AG09309 (cell line): Measurements from ENCODE around the gene YKT6.
A peak's percentile ranks its signal among the peaks of the same experiment; 100 is the strongest.

ENCODE experiments used
- DNase-seq: peaks from one replicate; pipeline ENCODE4 v3.0.0-alpha.2; 2010; ENCODE audit warnings: low read depth
- H3K4me3 ChIP-seq: 2 replicates; pipeline ENCODE4 v1.5.1; 2011; ENCODE audit warnings: mild to moderate bottlenecking, low read depth, low read length, moderate library complexity; ENCODE audit not compliant: control insufficient read depth
- TF ChIP-seq, protein P1 (sequence below): IDR thresholded peaks from 2 replicates; pipeline ENCODE4 v1.5.1; 2011; ENCODE audit warnings: mild to moderate bottlenecking, low read depth, low read length, inconsistent platforms; ENCODE audit not compliant: insufficient read depth, control insufficient read depth; ENCODE audit errors: missing control alignments

The YKT6 gene

DNA sequence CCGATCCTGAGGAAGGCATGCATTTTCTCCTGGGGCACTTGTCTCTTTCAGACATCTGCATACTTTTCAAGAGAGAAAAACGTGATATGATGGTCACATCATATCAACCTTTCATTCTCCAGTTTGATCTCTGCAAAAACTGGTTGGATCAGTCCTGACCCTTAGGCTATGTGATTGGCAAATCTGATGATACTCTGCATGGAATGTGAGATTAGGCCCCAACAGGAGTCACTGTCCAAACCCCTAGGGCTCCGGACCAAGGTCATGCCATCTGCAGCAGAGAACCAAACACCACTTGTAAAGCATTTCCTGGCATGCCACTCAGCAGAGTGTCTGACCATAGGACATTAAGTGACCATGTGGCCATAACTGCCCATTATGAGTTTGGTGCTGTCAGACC, 20.1 kb upstream of the YKT6 start:
- no peak overlapping the region for H3K4me3 ChIP-seq
- TF ChIP-seq, protein P1, sequence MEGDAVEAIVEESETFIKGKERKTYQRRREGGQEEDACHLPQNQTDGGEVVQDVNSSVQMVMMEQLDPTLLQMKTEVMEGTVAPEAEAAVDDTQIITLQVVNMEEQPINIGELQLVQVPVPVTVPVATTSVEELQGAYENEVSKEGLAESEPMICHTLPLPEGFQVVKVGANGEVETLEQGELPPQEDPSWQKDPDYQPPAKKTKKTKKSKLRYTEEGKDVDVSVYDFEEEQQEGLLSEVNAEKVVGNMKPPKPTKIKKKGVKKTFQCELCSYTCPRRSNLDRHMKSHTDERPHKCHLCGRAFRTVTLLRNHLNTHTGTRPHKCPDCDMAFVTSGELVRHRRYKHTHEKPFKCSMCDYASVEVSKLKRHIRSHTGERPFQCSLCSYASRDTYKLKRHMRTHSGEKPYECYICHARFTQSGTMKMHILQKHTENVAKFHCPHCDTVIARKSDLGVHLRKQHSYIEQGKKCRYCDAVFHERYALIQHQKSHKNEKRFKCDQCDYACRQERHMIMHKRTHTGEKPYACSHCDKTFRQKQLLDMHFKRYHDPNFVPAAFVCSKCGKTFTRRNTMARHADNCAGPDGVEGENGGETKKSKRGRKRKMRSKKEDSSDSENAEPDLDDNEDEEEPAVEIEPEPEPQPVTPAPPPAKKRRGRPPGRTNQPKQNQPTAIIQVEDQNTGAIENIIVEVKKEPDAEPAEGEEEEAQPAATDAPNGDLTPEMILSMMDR = no peak
- DNase-seq = no peak

DNA sequence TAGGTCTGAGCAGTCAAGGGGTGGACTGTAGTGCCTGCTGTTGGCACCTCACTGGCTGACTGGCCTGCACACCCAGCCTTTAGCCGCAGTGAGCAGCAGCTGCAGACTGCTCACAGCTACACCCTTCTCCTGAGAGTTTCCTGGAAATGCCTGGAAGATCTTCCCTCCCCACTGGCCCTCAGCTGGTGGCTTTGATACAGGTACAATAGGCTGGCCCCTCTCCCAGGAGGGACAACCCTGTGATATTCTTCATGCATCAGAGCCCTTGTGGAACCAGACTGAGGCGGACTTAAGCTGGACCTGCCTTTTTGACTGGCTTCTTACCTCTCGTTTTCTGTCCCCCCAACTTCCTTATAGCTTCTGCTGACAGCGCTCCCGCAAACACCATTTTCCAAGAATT, 18.0 kb upstream of the YKT6 start:
- DNase-seq = no peak
- TF ChIP-seq, protein P1 = no peak
- H3K4me3 ChIP-seq = no peak overlapping the region

DNA sequence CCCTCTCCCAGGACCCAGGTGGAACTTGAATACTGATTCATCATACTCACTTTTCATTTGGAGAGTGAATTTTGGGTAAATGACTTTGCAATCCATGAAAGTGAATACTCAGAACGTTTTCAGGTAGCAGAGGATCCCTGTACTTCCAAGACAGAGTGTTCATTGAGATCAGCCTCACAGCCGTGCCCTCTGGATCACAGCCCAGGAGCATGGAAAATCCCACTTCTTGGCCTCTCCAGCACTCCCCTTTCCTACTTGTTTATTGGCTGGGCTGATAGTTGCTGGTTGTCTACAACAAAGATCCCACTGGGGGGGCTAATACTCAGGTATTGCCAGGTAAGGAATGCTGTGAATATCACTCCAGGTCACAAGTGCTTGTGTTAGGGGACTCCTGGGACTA, 17.4 kb upstream of the YKT6 start:
- DNase-seq = no peak
- no peak overlapping the region for H3K4me3 ChIP-seq
- TF ChIP-seq, protein P1 = no peak

DNA sequence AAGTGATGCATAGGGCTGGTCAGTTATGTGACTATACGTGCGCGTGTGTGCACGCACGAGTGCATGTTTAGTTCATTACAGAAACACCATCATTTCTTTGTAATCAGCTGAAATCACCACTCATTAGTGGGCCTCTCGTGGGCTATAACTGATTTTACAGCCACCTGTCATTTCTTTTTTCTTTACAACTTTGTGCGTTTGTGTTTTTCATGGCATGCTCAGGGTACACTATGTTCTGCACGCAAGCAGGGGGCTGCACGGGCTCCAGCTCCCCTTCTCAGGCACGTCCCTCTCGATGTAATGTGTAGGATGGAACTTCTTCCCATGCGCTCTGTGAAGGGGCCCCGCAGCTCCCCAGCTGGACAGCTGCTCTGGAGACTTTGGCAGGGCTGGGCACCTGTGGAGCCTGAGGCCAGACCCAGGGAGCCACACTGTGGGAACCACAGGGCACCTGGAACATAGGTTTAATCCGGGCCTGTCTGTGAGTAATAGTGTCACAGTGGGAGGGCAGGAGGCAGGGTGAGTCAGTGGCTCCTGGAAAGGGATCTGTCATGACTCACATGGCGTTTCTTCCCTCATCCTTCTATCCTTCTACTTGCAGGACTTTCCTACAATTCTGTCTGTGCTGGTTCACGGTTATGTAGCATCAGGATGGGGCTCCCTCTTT, 16.4 kb upstream of the YKT6 start:
- TF ChIP-seq, protein P1 = no peak
- peak; percentile 52 for DNase-seq

DNA sequence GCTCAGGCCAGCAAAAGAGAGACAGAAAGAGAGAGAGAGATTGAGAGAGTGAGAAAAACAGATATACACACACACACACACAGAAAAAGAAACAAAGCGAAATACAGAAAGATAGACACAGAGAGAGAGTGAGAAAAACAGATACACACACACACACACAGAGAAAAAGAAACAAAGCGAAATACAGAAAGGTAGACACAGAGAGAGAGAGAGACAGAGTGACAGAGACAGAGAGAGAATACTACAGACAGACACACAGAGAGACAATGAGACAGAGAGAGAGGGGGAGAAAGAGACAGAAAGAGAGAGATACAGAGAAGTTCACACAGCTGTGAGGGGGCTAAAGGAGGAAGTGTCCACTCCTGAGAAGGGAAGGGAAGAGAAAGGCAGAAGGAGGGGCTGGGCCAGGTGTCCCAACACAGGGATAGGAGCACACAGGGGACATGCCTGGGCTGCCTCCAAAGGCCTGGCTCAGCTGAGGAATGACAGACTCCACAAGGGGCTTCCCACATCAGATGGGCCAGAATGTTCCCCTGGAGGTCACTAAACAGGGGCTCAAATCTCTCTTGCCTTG, 15.8 kb upstream of the YKT6 start:
- TF ChIP-seq, protein P1 = no peak
- H3K4me3 ChIP-seq = no peak overlapping the region
- DNase-seq = no peak

More for the DNA sequence above, 16.4 kb upstream of the YKT6 start:
- H3K4me3 ChIP-seq = no peak overlapping the region

DNA sequence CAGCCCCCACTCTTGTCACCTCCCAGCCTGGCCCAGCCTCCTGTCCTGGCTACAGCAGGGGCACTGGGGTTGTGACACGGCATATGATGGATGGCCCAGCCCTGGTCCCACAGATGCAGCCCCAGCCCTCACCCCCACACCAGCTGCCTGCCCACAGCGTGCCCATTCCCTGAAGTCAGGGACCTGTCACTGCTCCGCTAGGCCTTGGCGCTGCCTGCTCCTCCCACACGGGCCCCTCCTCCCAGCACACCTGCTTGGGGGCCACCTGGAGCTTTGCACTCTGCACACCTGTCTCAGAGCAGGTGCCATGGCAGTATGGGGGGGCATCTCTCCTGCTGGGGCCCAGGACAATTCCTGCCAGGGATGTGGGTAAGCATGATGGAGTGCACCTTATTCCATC, 15.0 kb upstream of the YKT6 start:
- DNase-seq = no peak
- TF ChIP-seq, protein P1 = no peak
- H3K4me3 ChIP-seq = no peak overlapping the region

DNA sequence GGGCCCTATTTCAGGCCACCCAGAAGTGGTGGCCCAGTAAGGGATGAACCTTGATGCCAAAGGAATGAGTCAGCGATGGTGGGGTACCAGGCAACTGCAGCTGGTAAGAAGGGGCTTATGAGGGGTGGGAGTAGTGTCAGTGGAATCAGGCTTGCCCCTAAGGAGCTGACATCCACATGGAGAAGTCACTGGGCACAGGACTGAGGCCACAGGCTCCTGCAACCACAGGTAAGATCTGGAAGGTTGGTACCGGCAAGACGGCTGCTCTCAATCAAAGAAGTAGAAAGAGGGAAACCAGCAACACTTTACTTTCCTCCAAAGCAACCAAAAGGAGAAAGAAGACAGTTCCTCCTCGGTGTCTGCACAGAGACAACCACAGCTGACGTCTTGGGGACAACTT, 14.0 kb upstream of the YKT6 start:
- TF ChIP-seq, protein P1 = no peak

More for the DNA sequence above, 14.0 kb upstream of the YKT6 start:
- H3K4me3 ChIP-seq = no peak overlapping the region
- no peak for DNase-seq
